Activated naive CD8-positive, alpha-beta T cell treated with anti-CD3 and anti-CD28 coated beads, Interleukin-2, amount 10 ng/mL, durations not matched to agents 7 days and 5 days (primary cell): Measurements from ENCODE around the gene BRD9. TPM values are rescaled to one million over a fixed set of nuclear protein-coding genes. Genes with fewer than 3 reads are reported as not detected.
"Not testable (repeated sequence)": the region's sequence is repeated elsewhere in the genome, so short reads cannot be mapped to it uniquely, and the experiment has no call there.

ENCODE experiments used
- ATAC-seq: fragments of 150-1000 bp; cut with Tn5 transposase; one replicate; pipeline ENCODE4 v1.10.0; 2021; ENCODE audit warnings: low read depth, moderate library complexity
- POLR2A ChIA-PET: fragments of 350-600 bp; sonication (Branson Sonifier 250); formaldehyde crosslinking; loops from one replicate; lab custom pipeline; 2021; ENCODE audit warnings: antibody characterized with exemption; lab: Charles Lee
- DNase-seq: peaks from one replicate; pipeline ENCODE4 v3.0.0; 2021
- H3K27ac Mint-ChIP-seq: one replicate; pipeline ENCODE4 v1.8.0; 2022; ENCODE audit warnings: mild to moderate bottlenecking, mixed read lengths
- H3K27me3 Mint-ChIP-seq: one replicate; pipeline ENCODE4 v1.8.0; 2022; ENCODE audit warnings: mild to moderate bottlenecking, moderate library complexity, mixed read lengths
- H3K36me3 Mint-ChIP-seq: one replicate; pipeline ENCODE4 v1.8.0; 2021; ENCODE audit warnings: mild to moderate bottlenecking, mixed read lengths
- H3K4me1 Mint-ChIP-seq: one replicate; pipeline ENCODE4 v1.8.0; 2021; ENCODE audit warnings: mixed read lengths
- H3K4me3 Mint-ChIP-seq: one replicate; pipeline ENCODE4 v1.8.0; 2022; ENCODE audit warnings: mild to moderate bottlenecking, moderate library complexity, mixed read lengths
- H3K9me3 Mint-ChIP-seq: one replicate; pipeline ENCODE4 v1.8.0; 2021; ENCODE audit warnings: mixed read lengths
- total RNA-seq, 2 experiments: library from RNA; stranded (reverse); gene quantifications; one replicate each; pipeline ENCODE4 v1.2.3, GENCODE V29; 2021

Gene BRD9
- total RNA-seq, 2 experiments from 2014 or later, result 63.5 to 65.6 TPM

DNA sequence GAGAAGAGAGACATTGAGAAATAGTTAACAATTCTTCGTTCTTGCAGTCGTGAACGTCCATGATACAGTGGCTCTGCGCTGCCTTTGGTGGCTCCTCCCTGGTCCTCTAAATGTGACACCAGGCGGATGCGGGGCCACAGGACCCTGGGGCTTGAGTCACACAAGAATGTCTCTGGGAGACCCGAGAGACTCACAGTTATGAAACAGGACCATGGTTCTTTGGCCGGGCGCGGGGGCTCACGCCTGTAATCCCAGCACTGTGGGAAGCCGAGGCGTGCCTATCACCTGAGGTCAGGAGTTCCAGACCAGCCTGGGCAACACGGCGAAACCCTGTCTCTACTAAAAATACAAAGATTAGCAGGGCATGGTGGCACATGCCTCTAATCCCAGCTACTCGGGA lies 41.0 kb downstream of the BRD9 start:
- DNase-seq (no peak), ATAC-seq (no peak)
- Mint-ChIP-seq H3K4me1 (peaks cover 3% of the 10 kb centered on the region), H3K27me3 (no peaks in the 10 kb centered on the region), H3K36me3 (no peaks in the 10 kb centered on the region), H3K9me3 (no peaks in the 10 kb centered on the region), H3K27ac (no peak overlapping the region), H3K4me3 (no peak overlapping the region)
- POLR2A ChIA-PET, result no interaction called here

GRCh38 chr5:851076-851475 lies 41.5 kb downstream of the BRD9 start:
- POLR2A ChIA-PET, result no interaction called here
- Mint-ChIP-seq H3K4me1 (peaks cover 3% of the 10 kb centered on the region), H3K27ac (no peak overlapping the region), H3K4me3 (no peak overlapping the region), H3K9me3 (no peaks in the 10 kb centered on the region), H3K36me3 (no peaks in the 10 kb centered on the region), H3K27me3 (no peaks in the 10 kb centered on the region)
- ATAC-seq (no peak), DNase-seq (no peak)

DNA sequence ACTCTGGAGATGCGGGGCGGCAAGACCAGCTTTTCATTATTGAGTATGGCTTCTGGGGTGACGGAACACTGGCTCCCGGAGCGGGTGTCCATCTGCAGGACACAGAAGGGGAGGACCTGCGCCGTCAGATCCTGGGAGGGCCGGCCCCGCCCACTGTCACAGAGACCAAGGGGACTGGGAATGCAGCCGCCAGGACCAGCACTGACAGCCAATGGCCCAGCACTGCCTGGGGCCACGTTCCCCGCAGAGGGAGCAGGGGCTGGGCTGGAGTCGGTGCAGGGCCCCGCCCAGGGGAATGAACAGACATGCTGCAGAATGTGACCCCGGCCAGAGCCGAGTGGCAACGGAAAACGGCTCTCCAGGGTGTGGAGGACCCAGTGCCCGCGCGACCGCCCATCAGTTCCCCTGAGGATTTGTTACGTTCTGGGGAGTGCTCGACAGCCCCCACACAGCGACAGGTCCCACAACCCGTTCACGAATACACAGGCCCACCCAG lies 42.0 kb downstream of the BRD9 start, which contains the start of gene ZDHHC11:
Gene ZDHHC11, minus strand, starts transcription at position 476 of the 496 bp plus-strand sequence. Its CDS starts 384 bp downstream, at position 92.
- H3K36me3 Mint-ChIP-seq, result no peaks in the 10 kb centered on the region
- H3K27me3 Mint-ChIP-seq, result no peaks in the 10 kb centered on the region
- no peaks in the 10 kb centered on the region for H3K9me3 Mint-ChIP-seq
- DNase-seq (peak; percentile 19), ATAC-seq (no peak)
- H3K27ac Mint-ChIP-seq, result no peak within 1 kb of the TSS
- H3K4me1 Mint-ChIP-seq, result peaks cover 3% of the 10 kb centered on the region
- H3K4me3 Mint-ChIP-seq, result no peak within 1 kb of the TSS
- POLR2A ChIA-PET, result no interaction called here

GRCh38 chr5:849651-850301 lies 42.8 kb downstream of the BRD9 start:
- DNase-seq, result peak; percentile 16
- H3K36me3 Mint-ChIP-seq, result no peaks in the 10 kb centered on the region
- ATAC-seq, result no peak
- no peaks in the 10 kb centered on the region for H3K27me3 Mint-ChIP-seq
- POLR2A ChIA-PET, result no interaction called here
- no peak overlapping the region for H3K4me3 Mint-ChIP-seq
- H3K9me3 Mint-ChIP-seq, result no peaks in the 10 kb centered on the region
- no peak overlapping the region for H3K27ac Mint-ChIP-seq
- H3K4me1 Mint-ChIP-seq, result peaks cover 3% of the 10 kb centered on the region

DNA sequence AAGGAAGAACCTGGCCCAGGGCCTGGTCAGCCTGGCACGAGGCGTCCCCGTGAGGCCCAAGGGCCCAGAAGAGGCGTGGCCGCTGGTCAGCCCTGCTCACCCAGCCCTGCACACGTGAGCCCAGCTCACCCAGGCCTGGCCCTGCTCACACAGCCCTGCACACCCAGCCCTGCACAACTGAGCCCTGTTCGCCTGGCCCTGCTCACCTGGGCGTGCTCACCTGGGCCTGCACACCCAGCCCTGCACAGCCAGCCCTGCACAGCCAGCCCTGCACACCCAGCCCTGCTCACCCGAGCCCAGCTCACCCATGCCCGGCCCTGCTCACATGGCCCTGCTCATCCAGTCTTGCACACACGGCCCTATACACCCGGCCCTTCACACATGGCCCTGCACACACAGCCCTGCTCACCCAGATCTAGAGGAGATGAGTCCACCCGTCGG lies 43.9 kb downstream of the BRD9 start:
- no peaks in the 10 kb centered on the region for H3K36me3 Mint-ChIP-seq
- H3K27me3 Mint-ChIP-seq, result no peaks in the 10 kb centered on the region
- DNase-seq (no peak), ATAC-seq (no peak)
- H3K9me3 Mint-ChIP-seq, result no peaks in the 10 kb centered on the region
- peaks cover 3% of the 10 kb centered on the region for H3K4me1 Mint-ChIP-seq
- no peak overlapping the region for H3K4me3 Mint-ChIP-seq
- POLR2A ChIA-PET, result no interaction called here
- H3K27ac Mint-ChIP-seq, result no peak overlapping the region

GRCh38 chr5:847736-848135 lies 44.9 kb downstream of the BRD9 start:
- H3K27me3 Mint-ChIP-seq, result not testable (repeated sequence)

GRCh38 chr5:847212-847611 lies 45.4 kb downstream of the BRD9 start:
- H3K27ac Mint-ChIP-seq, H3K4me1 Mint-ChIP-seq, H3K27me3 Mint-ChIP-seq, H3K36me3 Mint-ChIP-seq, DNase-seq, POLR2A ChIA-PET, H3K4me3 Mint-ChIP-seq, H3K9me3 Mint-ChIP-seq, ATAC-seq: not testable (repeated sequence)

More at GRCh38 chr5:847736-848135, 44.9 kb downstream of the BRD9 start:
- DNase-seq, result peak; percentile 19
- H3K4me1 Mint-ChIP-seq, H3K9me3 Mint-ChIP-seq, H3K27ac Mint-ChIP-seq, ATAC-seq, H3K36me3 Mint-ChIP-seq, POLR2A ChIA-PET, H3K4me3 Mint-ChIP-seq: not testable (repeated sequence)

GRCh38 chr5:846602-847091 lies 46.0 kb downstream of the BRD9 start:
- H3K27me3 Mint-ChIP-seq, POLR2A ChIA-PET, H3K36me3 Mint-ChIP-seq, H3K9me3 Mint-ChIP-seq, H3K4me1 Mint-ChIP-seq, ATAC-seq, H3K27ac Mint-ChIP-seq, H3K4me3 Mint-ChIP-seq: not testable (repeated sequence)
- DNase-seq, result peak; percentile 18

DNA sequence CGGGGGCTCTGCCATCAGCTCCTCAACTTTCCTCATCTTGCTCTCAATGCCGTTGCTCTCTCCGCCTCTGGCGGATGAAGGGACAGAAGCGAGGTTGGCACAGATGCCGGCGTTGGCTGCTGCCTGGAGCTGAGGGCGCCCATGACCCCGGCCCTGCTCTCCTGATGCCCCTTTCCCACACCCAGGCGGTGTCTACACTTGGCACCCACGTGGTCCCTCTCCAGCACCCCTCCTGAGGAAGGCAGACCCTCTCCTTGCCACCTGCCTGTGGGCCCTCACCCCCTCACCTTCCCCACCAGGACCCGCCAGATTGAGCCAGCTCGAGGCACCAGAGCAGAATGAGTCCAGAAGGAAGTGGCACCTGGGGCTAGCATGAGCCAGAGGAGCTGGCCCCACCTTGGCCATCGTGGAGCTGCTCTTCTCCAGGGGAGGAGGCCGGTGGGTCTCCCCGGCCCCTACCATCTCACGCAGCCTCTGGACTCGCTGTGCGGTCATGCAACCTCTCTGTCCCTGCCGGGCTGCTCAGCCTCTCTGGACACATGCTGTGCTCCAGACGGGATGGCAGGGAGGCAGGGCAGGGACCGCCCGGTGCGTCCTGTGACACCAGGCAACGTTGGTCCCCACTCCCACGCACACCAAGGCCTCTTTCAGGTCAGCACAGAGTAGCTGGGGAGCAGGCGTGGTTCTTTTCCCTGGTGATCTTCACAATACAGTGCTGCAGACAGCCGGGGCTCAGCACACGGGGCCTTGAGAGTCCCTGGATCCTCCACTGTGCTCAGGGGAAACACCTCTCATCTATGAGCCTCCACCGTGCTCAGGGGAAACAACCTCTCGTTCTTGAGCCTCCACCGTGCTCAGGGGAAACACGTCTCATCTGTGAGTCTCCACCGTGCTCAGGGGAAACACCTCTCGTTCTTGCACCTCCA lies 46.7 kb downstream of the BRD9 start:
- ATAC-seq, H3K27ac Mint-ChIP-seq, H3K4me3 Mint-ChIP-seq, H3K9me3 Mint-ChIP-seq, POLR2A ChIA-PET, H3K27me3 Mint-ChIP-seq, DNase-seq, H3K36me3 Mint-ChIP-seq, H3K4me1 Mint-ChIP-seq: not testable (repeated sequence)

DNA sequence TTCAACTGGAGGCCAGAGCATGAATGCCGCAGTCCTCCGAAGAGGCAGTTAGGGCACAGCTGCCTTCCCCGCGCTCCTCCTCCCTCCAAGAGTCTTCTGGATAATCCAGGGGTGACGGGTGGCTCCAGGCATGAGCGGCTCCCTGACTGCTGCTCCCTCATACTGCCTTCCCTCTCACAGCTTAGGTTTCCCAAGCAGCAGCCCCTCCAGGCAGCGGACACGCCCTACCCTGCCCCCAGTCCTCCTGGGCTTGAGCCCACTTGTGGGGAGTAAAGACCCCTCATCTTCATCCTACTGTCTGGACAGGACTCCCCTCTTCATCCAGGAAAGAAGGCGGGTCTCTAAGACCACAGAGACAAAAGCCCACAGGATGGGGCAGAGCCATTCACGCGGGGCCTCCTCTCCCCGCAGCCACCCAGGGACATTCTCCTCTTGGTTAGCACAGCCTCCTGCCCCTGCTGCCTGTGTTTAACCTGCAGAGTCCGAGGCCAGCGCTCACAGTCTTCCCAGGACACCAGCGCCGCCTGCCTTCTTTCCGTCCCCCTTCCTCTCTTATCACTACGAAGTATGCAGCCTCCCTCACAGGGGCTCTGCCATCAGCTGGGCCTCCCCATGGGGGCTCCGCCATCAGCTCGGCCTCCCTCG lies 47.4 kb downstream of the BRD9 start:
- peak; percentile 22 for DNase-seq
- POLR2A ChIA-PET, H3K4me1 Mint-ChIP-seq, H3K4me3 Mint-ChIP-seq, H3K9me3 Mint-ChIP-seq, H3K36me3 Mint-ChIP-seq, H3K27me3 Mint-ChIP-seq, H3K27ac Mint-ChIP-seq, ATAC-seq: not testable (repeated sequence)

DNA sequence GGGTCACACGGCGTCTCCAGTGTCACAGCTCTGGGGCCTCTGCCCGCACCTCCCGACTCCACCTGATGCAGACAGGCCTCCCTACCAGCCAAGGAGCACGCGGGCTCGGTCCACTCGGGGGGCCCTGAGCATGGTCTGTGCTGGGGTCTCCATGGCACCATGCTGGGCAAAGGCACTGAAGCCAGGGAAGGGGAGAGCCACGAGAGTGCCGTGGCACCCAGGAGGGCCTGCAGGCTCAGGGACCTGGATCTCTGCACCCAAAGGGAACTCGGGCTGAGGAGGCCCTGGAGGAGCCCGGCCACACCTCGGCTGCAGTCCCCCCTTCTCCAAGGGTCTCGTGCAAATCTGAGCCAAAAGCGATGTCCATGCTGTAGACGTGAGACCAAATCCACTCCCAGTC lies 48.2 kb downstream of the BRD9 start:
- H3K27ac Mint-ChIP-seq, H3K36me3 Mint-ChIP-seq, POLR2A ChIA-PET, H3K4me3 Mint-ChIP-seq, DNase-seq, H3K27me3 Mint-ChIP-seq, H3K9me3 Mint-ChIP-seq, ATAC-seq, H3K4me1 Mint-ChIP-seq: not testable (repeated sequence)

DNA sequence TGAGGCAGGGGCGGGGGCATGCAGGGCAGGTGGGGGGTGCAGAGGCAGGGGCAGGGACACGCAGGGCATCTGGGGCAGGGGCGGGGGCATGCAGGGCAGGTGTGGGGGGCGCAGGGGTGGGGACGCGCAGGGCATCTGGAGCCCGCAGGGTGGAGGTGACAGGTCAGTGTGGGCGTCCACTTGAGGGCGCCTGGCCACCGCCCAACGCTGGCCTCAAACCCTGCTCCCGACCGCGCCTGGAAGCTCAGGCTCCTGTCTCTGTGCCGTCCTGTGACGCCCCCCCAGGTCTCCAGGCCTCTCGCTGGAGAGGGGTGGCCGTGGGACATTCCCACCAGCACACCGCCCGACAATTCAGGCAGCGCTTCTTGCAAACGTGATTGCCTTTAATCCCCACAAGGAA lies 48.7 kb downstream of the BRD9 start:
- POLR2A ChIA-PET, H3K27ac Mint-ChIP-seq, H3K4me3 Mint-ChIP-seq, H3K4me1 Mint-ChIP-seq, H3K27me3 Mint-ChIP-seq, H3K36me3 Mint-ChIP-seq, H3K9me3 Mint-ChIP-seq, DNase-seq, ATAC-seq: not testable (repeated sequence)

GRCh38 chr5:843371-843770 lies 49.2 kb downstream of the BRD9 start:
- H3K27ac Mint-ChIP-seq, ATAC-seq, H3K36me3 Mint-ChIP-seq, H3K9me3 Mint-ChIP-seq, H3K4me1 Mint-ChIP-seq, POLR2A ChIA-PET, H3K27me3 Mint-ChIP-seq, DNase-seq, H3K4me3 Mint-ChIP-seq: not testable (repeated sequence)
